ENCODE data around the gene RASEF.

DNA sequence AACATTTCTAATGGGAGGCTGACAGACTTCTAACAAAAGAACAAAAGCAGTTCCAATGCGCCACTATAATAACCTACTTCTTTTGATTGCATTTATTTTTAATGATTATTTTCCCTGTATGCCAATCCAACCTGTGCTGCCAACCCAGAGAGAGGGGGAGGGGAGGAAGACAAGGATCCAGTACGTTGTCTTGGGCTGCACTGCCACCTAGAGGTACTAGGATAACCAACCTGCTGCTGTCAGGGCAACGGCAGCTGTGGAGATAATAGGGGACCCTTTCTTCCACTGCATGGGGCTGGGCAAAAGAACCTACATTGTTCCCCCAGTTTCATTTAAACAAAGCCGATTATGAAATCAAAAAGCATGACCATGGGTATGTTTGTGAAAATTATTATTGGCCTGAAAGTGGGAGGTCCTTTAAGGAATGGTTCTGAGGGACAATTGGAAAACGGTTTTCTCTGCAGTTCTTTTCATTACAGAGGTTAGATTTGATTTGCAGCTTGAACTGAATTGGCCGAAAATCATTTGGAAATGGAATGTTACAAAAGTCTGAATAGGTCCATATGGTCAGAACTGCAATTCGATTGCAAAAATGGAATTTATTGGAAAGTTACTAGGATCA lies 101.3 kb downstream of the RASEF start:
- TF ChIP-seq, protein P1, sequence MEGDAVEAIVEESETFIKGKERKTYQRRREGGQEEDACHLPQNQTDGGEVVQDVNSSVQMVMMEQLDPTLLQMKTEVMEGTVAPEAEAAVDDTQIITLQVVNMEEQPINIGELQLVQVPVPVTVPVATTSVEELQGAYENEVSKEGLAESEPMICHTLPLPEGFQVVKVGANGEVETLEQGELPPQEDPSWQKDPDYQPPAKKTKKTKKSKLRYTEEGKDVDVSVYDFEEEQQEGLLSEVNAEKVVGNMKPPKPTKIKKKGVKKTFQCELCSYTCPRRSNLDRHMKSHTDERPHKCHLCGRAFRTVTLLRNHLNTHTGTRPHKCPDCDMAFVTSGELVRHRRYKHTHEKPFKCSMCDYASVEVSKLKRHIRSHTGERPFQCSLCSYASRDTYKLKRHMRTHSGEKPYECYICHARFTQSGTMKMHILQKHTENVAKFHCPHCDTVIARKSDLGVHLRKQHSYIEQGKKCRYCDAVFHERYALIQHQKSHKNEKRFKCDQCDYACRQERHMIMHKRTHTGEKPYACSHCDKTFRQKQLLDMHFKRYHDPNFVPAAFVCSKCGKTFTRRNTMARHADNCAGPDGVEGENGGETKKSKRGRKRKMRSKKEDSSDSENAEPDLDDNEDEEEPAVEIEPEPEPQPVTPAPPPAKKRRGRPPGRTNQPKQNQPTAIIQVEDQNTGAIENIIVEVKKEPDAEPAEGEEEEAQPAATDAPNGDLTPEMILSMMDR (IDR thresholded peaks at IDR 0.05) = peak; percentile 86
- TF ChIP-seq ZFX (IDR thresholded peaks at IDR 0.05; ENCODE audit: borderline replicate concordance) = no peak

Data from 22Rv1 (cell line).